Middle frontal gyrus (tissue), 1 donor: ENCODE data around the gene S100A6.
"Not testable (repeated sequence)": the region's sequence is repeated elsewhere in the genome, so short reads cannot be mapped to it uniquely, and the experiment has no call there.

Source experiments
- DNase-seq: peaks from one replicate; pipeline ENCODE4 v3.0.0-alpha.2; 2015; ENCODE audit warnings: low spot score; ENCODE audit errors: extremely low spot score

S100A6 gene

DNA sequence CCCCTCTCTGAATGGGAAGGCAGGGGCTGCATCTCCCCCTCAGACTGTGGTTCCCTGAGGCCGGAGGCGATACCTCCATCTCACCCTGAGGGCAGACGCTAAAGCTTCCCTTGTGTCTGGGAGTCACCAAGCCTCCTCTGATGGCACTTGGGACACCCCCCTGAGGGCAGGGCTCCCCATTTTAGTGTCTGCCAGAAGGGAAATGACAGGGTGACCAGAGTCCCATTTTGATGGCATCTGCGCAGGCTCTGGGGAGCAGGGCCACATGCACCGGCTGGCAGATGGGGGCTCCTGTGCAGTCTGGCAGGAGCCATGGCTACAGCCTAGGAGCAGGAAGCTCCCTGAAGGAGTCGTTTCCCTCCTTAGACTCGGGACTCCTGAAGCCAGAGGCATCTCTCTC is 28.2 kb upstream of the S100A6 start:
- no peak for DNase-seq

DNA sequence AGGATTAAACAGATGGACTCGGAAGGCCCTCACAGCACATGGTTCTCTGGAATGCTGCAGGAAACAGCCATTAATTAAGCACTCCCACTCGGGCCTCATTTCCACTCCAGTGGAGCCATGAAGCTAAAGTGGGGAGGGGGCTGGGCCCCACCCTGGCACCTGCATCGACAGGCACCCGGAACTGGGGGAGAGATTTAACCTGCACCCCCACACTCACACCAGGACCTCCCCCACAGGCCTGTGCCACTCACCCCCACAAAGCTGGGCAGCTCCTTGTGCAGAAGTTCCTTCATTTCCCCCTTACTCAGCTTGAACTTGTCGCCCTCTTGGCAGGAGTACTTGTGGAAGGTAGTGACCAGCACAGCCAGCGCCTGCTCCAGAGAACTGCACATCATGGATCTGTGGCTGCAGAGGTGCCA is 27.7 kb upstream of the S100A6 start:
- DNase-seq = no peak

DNA sequence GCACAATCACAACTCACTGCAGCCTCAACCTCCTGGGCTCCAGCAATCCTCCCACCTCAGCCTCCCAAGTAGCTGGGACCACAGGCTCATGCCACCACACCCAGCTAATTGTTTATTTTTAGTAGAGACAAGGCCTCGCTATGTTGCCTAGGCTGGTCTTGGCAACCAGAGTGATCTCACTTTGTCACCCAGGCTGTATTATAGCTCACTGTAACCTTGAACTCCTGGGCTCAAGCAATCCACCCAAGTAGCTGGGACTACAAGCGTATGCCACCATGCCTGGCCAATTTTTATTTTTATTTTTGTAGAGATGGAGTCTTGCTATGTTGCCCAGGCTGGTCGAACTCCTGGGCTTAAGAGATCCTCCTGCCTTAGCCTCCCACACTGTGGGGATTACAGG is 26.2 kb upstream of the S100A6 start:
- not testable (repeated sequence) for DNase-seq

DNA sequence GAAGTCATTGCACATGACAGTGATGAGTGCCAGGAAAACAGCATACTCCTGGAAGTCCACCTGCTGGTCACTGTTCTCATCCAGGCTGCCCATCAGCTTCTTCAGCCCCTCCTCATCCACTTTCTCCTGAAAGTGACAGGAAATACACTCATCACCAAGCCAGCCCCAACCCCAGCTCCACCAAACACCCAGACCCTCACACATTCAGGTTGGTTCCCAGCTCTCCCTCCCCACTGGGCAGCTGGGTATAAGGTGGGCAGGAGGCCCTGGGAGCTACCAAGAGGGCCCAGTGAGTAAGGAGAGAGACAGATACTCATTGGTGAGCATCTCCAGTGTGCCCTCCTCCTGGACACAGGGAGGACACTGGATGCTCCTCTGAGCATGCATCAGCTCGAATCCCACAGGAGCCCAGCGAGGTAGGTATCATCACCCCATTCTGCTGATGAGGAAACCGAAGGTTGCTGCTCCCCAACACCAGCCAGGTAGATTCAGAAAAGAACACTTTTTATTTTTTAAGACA is 25.7 kb upstream of the S100A6 start:
- DNase-seq = no peak

DNA sequence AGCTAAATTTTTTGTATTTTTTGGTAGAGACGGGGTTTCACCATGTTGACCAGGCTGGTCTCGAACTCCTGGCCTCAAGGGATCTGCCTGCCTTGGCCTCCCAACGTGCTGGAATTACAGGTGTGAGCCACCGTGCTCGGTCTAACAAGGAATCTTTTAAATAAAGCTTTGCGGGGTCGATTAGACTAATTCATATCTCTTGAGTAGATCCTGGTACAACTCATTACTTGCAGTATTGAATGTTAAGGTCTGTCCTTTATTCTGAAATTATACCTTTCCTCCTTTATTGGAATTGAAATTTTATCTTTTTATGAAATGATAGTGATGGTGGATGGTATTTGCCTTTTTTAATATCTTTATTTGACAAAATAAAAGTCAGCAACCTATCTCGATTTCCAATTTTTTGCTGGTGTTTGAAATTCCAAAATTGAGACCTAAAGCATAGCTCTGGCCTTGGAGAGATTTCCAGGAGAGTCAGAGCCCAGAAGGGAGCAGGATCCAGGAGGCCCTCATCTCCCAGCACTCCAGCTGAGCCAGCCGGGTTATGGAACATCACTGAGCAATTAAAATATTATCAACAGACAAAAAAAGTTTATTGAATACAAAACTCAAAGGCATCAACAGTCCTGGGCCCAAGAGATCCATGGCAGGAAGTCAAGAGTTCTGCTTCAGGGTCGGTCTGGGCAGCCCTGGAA is 25.1 kb upstream of the S100A6 start:
- no peak for DNase-seq

DNA sequence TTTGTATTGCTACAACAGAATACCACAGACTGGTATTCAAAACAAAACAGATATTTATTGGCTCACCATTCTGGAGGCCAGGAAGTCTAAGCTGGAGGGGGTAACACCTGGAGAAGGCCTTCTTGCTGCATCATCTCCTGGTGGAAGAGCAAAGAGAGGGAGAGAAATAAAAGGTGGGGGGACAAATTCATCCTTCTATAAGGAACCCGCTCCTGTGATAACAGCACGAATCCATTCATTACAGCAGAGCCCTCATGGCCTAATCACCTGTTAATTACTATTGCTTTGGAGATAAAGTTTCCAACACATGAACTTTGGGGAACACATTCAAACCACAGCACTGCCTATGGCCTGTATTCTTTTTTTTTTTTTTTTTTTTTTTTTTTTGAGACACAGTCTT is 24.4 kb upstream of the S100A6 start:
- no peak for DNase-seq

DNA sequence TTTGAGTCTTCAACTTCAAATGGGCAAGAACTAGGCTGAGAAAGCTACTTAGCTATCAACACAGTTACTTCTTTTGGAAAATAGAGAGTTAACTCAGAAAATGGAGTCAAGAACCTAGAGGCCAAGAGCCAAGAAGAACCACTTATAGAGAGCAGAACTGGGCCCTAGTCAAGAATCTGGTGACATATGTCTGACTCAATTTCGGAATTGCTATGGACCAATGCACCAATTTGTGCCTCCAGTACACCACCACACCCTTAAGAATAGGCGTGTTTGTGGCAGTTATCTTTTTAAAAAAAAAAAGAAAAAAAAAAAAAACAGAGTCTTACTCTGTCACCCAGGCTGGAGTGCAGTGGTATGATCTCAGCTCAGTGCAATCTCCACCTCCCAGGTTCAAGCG is 22.1 kb upstream of the S100A6 start:
- no peak for DNase-seq

DNA sequence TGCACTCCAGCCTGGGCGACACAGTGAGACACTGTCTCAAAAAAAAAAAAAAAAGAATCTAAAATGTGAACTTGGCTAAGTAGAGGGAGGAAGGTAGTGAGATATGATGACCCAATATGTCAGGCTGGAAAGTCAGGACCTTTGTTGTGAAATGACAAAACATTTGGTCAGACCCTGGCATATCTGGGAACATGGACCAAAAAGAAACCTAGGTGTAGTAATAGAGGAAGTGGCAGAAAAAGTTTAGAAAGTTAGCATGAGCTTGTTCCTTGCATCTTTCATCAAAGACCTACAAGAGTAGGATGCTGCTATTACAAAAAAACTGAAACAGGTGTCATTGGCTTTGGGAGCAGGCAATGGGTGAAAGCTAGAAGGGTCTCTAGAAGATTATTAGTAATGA is 20.6 kb upstream of the S100A6 start:
- DNase-seq = no peak

DNA sequence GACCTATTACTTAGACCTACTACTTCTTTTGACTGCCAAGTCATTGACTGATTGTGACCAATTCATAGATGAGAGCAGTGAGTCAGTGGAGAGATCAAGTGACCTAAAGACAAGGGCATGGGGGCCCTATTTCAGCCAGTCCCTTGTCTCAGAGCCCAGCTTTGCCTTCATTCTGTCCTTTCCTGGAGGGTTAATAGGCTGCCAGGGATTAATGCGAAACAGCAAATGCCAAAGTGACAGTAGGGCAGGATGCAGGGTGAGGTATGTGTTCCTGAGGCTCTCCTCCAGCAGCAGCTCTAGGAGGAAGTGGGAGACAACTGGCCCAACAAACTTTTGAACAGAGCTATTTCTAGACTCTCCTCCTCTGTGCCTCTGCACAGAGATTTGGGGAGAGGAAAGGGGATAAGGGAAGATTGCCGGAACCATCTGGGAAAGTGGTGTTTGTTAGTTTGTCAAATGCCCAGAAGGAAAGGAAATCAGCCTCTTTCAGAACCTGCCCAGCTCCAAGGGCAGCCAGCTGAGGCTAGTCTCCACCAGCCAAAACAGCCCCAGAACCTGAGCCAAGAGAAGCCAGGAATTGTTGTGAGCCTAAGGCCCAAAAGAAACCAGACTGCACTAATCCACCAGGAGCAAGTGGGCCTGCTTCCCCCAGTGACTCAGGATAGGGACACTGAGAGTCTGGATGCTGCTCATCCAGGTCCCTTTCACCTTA is 18.2 kb upstream of the S100A6 start:
- DNase-seq = no peak

DNA sequence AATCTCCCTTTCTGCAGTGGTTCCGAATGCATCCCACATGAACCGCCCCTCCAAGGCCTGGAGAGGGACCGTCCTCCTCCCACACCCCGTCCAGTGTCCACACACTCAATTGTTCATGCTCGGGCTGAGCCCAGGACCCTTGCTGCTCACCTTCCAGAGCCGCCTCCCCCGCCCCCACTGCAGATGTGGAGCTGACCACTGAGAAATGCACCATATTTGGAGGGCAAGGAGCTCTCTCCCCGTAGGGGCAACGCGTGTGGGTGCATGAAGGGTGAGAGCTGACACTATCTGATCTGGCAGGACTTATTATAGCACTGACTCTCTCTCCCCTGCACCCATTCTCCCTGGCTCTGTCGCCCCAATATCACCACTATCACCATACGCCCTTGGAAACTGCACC is 17.3 kb upstream of the S100A6 start:
- DNase-seq = no peak

DNA sequence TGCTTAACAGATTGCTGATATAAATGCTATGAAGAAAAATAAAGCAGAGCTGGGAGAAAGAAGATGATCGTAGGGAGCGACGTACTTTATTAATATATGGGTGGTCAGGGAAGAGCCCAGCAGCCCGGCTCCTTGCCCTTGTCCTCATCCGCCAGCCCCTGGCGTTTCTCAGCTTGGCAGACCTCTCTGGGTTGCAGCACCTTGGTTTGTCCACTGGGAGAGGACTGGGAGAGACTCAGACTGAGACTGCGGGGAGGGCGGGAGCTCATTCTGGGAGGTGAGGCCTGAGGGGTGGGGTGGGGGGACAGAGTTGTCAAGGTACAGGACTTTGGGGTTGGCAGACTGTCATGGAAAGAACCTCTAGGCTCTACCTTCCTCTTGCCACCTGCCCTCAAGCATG is 16.5 kb upstream of the S100A6 start:
- DNase-seq = no peak

DNA sequence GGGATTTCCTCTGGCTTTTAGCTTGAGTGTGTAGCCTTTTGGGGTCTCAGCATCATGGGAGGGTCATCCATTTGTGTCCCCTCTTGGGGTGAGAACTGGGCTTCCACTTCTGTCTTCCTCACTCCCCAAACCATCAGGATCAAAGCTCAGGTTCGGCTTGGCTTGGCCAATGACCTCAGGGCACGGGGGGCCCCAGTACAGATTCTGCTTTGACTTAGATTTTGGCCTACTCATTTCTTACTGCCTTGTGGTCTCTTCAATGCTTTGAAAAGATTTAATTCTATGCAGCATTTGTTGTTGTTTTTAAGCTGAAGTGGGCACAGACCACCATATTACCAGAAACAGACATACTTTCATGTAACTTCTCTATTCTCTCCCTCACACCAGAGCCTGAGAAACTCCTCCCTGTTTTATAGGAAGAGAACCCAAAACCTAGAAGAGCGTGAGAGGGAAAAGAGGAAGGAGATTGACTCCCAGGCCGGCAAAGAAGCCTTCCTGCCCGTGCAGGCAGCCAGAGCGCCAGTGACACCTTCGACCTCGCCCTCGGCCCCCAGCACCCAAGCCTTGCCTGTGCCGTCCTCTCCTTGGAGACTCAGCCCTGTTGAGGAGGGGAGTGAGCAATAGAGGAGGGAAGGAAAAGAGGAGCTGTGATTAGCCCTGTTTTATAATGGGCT is 15.2 kb upstream of the S100A6 start:
- no peak for DNase-seq

DNA sequence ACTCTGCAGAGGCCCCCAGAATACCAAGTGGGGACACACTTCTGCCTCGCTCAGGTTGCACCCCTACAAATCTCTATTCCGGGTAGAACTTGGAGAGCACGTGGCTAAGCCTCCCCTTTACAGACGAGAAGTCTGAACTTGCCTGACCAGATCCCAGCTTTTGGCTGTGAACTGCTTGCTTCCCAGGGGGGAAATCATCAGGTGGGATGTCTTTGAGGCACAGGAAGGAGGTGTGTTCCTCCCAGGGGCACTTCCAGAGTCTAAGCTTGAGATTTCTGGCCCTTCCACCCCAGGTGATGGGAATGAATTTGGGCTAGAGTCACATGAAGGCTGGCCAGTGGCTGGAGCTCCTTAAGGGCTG is 14.6 kb upstream of the S100A6 start:
- DNase-seq = no peak

DNA sequence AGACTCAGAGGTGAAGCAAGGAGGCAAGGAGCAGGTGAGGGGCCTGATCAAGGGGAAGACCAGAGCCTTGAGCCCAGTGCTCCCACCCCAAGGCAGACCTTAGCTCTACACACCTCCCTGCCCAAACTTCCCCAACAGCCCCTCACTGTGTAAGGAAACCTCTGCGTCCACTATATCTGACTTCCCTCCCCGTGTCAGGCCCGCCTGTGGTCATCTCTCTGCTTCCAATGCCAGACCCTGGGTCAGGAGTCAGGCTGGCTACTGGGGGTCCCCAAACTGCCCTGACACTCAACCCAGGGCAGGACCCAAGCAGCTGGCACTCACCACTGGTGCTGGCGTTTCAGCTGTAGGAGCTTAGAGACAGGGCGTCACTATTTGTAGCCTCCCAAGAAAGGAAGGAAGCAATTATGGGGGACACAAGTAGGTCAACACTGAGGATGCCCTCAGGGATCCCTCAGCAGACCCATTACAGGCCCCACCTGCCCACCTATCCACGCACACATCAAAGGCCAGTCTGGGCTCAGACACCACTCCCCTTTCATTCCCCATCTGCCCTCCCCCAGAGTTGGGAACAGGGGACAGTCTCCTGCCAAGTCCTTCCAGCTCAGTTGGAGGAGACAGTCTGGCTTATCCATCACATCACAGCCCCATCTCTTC is 14.1 kb upstream of the S100A6 start:
- DNase-seq = no peak

DNA sequence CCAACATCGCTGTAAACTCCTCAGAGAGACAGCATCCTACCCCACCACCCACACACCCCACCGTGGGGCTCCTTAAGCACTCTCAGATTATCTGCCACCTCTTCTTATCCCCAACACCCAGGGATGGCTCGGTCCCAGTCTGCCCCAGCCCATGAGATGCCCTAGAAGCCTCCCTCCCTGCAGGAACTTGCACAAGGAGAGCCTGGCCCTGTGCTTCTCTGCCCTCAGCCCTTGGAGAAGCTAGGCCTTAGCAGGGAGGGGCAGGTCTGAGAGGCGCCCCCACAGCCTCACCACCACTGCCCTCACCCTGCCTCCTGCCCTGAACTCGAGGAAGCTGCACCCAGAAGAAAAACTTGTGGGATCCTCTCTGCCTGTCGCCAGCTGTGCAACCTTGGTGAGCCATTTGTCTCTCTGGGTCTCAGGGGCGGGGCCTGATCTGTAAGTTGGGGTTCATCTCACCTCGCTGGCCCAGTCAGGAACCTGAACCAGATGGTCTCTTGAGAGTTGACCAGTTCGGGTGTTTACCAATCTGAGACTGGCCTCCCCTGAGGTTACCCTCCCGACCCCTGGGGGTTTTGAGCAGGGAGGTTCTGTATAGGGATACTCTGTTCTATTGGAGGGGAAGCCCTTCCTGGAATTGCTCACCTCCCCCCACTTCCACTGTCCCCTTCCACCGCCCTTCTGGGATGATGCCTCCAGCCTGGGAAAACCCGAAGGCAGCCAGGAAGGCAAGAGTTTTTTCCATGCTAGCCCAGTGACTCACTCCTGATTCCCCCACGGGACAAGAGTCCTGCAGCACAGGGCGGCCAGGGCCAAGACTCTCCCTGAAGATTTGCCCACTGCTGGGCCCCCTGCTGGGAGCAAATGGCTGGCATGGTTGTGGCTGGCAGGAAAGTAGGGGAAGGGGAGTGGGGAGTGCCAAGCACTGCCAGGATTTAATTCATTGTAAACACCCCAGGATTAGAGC is 13.2 kb upstream of the S100A6 start, which contains the start of gene S100A3:
Gene S100A3 (minus strand): TSS at position 537 of the 967 bp plus-strand sequence. CDS start 773 bp downstream, outside the sequence.
- DNase-seq = no peak

DNA sequence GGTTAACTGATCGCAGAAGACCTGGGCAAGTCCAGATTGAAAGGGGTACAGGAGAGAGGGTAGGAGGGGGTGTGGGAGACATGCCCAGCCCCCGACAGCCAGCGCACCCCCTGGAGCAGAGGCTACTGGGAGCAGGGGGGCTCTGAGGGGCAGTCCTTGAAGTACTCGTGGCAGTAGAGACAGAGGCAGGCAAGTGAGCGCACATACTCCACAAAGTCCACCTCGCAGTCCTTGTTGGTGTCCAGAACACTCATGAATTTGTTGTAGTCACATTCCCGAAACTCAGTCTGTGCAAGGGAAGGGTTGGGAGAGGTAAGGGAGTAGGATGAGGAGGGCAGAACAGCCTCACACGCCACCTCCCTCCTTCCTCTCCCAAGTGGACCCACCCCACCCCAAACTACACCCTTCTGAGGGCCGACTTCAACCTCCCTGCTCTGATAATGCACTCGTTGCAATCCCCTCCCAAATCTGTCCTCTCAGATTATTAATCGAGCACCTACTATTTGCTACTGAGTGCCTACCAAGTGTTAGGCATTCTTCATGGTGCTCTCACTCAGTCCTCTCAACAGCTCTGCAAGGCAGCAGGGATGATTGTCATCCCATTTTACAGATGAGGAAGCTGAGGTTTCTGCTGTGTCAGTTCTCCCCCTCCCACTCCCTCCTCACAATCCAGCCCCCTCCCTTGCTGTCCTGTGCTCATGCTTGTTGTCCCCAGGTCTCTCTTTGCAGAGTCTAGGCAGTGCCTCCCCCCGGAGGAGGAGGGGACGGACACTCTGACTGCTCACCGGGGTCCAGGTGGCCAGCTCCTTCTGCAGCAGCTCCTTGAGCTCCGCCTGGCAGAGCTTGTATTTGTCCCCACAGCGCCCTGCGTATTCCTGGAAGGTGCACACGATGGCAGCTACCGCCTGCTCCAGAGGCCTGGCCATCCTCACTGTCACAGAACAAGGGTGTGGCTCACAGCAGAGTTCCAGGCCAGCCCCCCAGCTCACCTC is 12.1 kb upstream of the S100A6 start:
- DNase-seq = no peak

DNA sequence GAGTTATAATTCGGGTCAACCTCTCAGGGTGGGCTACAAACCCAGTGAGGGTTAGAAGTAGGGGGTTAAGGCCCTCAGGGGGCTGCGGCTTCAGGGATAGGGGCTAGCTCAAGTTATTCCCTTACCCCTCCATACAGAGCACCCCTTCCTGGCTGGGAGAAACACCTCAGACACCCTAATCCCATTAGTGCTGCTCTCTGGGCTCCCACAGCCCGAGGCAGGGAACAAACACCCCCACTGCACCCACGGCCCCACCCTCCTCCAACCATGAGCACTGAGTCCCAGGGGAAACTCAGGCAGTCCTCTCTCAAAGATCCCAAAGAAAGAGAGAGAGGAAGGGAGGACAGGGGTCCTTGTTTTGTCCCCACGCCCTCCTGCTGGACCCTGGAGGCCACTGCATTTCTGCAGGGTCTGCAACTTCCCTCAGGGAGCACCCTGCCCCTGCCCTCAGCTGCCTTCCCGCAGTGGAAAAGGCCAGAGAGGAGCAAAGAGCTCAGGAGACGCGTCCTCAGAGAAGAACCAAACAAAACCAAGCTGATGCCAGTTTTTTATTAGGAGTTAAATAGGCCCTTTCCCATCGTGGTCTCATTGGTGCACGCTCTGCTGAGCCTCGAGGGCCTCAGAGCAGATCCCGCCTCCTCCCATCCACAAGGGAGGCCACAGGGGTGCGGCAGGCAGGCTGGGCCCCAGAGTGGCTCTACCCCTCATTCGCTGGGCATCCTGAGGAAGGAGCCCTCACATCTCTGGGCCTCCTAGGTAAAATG is 11.2 kb upstream of the S100A6 start:
- DNase-seq = no peak

DNA sequence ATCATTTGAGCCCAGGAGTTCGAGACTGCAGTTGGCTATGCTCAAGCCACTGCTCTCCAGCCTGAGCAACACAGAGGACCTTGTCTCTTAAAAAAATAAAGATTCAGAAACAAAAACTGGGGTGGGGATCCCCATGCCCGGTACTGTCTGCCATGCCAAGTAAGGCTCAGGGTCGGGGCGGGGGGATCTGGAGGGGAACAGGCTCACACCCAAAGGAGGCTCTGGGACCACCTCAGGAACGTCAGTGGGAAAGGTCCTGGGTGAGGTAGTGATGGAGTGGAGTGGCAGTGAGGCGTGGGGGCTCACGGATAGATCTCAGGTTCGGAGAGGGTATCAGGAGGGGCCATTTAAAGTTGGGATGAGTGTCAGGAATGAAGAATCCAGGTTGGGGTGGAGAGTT is 10.6 kb upstream of the S100A6 start:
- DNase-seq = no peak
